HFFc6 (cell line): ENCODE results near the gene NEBL. TPM values are rescaled to one million over a fixed set of nuclear protein-coding genes. Genes with fewer than 3 reads are reported as not detected.
"Not testable (repeated sequence)": the region's sequence is repeated elsewhere in the genome, so short reads cannot be mapped to it uniquely, and the experiment has no call there.

Source experiments
- DNase-seq: peaks from one replicate; pipeline ENCODE4 v3.0.0-alpha.2; 2018
- H3K27ac Mint-ChIP-seq: 2 replicates; pipeline ENCODE4 v1.8.0; 2020; ENCODE audit warnings: mild to moderate bottlenecking, mixed read lengths
- H3K27me3 Mint-ChIP-seq: 2 replicates; pipeline ENCODE4 v1.8.0; 2021; ENCODE audit warnings: mild to moderate bottlenecking, moderate library complexity, mixed read lengths; ENCODE audit not compliant: insufficient read depth
- H3K36me3 Mint-ChIP-seq: 2 replicates; pipeline ENCODE4 v1.8.0; 2021; ENCODE audit warnings: low read depth, mixed read lengths
- H3K4me1 Mint-ChIP-seq: 2 replicates; pipeline ENCODE4 v1.8.0; 2020; ENCODE audit warnings: low read depth, mixed read lengths
- H3K4me3 Mint-ChIP-seq: 2 replicates; pipeline ENCODE4 v1.8.0; 2020; ENCODE audit warnings: mild to moderate bottlenecking, moderate library complexity, mixed read lengths
- H3K9me3 Mint-ChIP-seq: 2 replicates; pipeline ENCODE4 v1.8.0; 2020; ENCODE audit warnings: mild to moderate bottlenecking, mixed read lengths
- CTCF ChIP-seq: fragments of 200-600 bp; sonication (generic); IDR thresholded peaks from 2 replicates; pipeline ENCODE4 v1.5.0; 2021; ENCODE audit warnings: antibody characterized with exemption, mild to moderate bottlenecking
- long read RNA-seq: library from polyadenylated mRNA; unstranded; transcript quantifications from one replicate; pipeline ENCODE4 v2.0.0, GENCODE V29; 2019
- total RNA-seq, 6 experiments: library from RNA; stranded (reverse); fragmentation: NEBNext Ultra II Directional; extraction: Animal tissue kit (Norgen Biotek cat#: 25700); gene quantifications; 2 replicates in 1 of 6; 3 replicates in 5 of 6; pipeline ENCODE4 v1.2.3, GENCODE V29; 2021

Gene NEBL
- total RNA-seq: not detected
- long read RNA-seq: 0 reads

GRCh38 chr10:20897146-20897825, at the start of gene NEBL:
Gene NEBL, minus strand, starts transcription at chr10:20897311. Its CDS starts 106 bp downstream, at chr10:20897205.
- no peak within 1 kb of the TSS for H3K4me3 Mint-ChIP-seq
- no peaks in the 10 kb centered on the region for H3K36me3 Mint-ChIP-seq
- TF ChIP-seq CTCF: no peak
- H3K4me1 Mint-ChIP-seq: no peaks in the 10 kb centered on the region
- H3K27ac Mint-ChIP-seq: no peak within 1 kb of the TSS
- H3K27me3 Mint-ChIP-seq: no peaks in the 10 kb centered on the region
- H3K9me3 Mint-ChIP-seq: peaks cover 40% of the 10 kb centered on the region
- DNase-seq: no peak

GRCh38 chr10:20945546-20946332, 48.6 kb upstream of the NEBL start:
- H3K36me3 Mint-ChIP-seq: no peaks in the 10 kb centered on the region
- DNase-seq: no peak

GRCh38 chr10:20944789-20945502, 47.8 kb upstream of the NEBL start:
- Mint-ChIP-seq H3K36me3 (no peaks in the 10 kb centered on the region), H3K4me1 (no peaks in the 10 kb centered on the region), H3K27me3 (peaks cover 2% of the 10 kb centered on the region; the same call in 1 of the 2 replicates), H3K4me3 (no peak overlapping the region), H3K9me3 (peaks cover 18% of the 10 kb centered on the region), H3K27ac (no peak overlapping the region)
- no peak for DNase-seq
- no peak for TF ChIP-seq CTCF

More at GRCh38 chr10:20945546-20946332, 48.6 kb upstream of the NEBL start:
- Mint-ChIP-seq H3K27me3 (peaks cover 3% of the 10 kb centered on the region; the same call in 1 of the 2 replicates), H3K9me3 (peaks cover 18% of the 10 kb centered on the region), H3K4me1 (no peaks in the 10 kb centered on the region), H3K4me3 (no peak overlapping the region), H3K27ac (no peak overlapping the region)
- no peak for TF ChIP-seq CTCF

GRCh38 chr10:20939414-20939813, 42.3 kb upstream of the NEBL start:
- not testable (repeated sequence) for H3K4me1 Mint-ChIP-seq, H3K36me3 Mint-ChIP-seq, H3K27ac Mint-ChIP-seq, H3K27me3 Mint-ChIP-seq, H3K4me3 Mint-ChIP-seq, DNase-seq
- H3K9me3 Mint-ChIP-seq: peaks cover 46% of the 10 kb centered on the region

GRCh38 chr10:20936396-20936795, 39.3 kb upstream of the NEBL start:
- Mint-ChIP-seq H3K9me3 (peaks cover 45% of the 10 kb centered on the region), H3K27me3 (peaks cover 2% of the 10 kb centered on the region; the same call in 1 of the 2 replicates), H3K27ac (no peak overlapping the region), H3K4me3 (no peak overlapping the region), H3K36me3 (no peaks in the 10 kb centered on the region), H3K4me1 (no peaks in the 10 kb centered on the region)
- DNase-seq: no peak
- no peak for TF ChIP-seq CTCF
